BE2C (cell line): ENCODE data around the gene PLP2.

Experiments used
- DNase-seq: peaks from one replicate; pipeline ENCODE4 v3.0.0-alpha.2; 2020
- H3K27me3 ChIP-seq: fragments of 250-450 bp; sonication (Bioruptor Pico); 2 replicates; pipeline ENCODE4 v1.5.1; 2020; ENCODE audit warnings: mild to moderate bottlenecking
- H3K36me3 ChIP-seq: fragments of 250-450 bp; sonication (Bioruptor Pico); 2 replicates; pipeline ENCODE4 v1.5.1; 2020; ENCODE audit warnings: mild to moderate bottlenecking
- H3K4me1 ChIP-seq: fragments of 250-450 bp; sonication (Bioruptor Pico); 2 replicates; pipeline ENCODE4 v1.5.1; 2020
- H3K4me3 ChIP-seq: 2 replicates; pipeline ENCODE4 v1.5.1; 2011; ENCODE audit warnings: low read depth, low read length
- H3K9me3 ChIP-seq: fragments of 250-450 bp; sonication (Bioruptor Pico); 2 replicates; pipeline ENCODE4 v1.5.1; 2020
- TF ChIP-seq, protein P1 (sequence below): IDR thresholded peaks from 2 replicates; pipeline ENCODE4 v1.5.1; 2012; ENCODE audit warnings: mild to moderate bottlenecking, low read depth, low read length

Gene PLP2

GRCh38 chrX:49155243-49155899, 16.3 kb upstream of the PLP2 start:
- no peaks in the 10 kb centered on the region for H3K36me3 ChIP-seq
- DNase-seq = no peak
- no peaks in the 10 kb centered on the region for H3K27me3 ChIP-seq
- no peaks in the 10 kb centered on the region for H3K4me1 ChIP-seq
- TF ChIP-seq, protein P1, sequence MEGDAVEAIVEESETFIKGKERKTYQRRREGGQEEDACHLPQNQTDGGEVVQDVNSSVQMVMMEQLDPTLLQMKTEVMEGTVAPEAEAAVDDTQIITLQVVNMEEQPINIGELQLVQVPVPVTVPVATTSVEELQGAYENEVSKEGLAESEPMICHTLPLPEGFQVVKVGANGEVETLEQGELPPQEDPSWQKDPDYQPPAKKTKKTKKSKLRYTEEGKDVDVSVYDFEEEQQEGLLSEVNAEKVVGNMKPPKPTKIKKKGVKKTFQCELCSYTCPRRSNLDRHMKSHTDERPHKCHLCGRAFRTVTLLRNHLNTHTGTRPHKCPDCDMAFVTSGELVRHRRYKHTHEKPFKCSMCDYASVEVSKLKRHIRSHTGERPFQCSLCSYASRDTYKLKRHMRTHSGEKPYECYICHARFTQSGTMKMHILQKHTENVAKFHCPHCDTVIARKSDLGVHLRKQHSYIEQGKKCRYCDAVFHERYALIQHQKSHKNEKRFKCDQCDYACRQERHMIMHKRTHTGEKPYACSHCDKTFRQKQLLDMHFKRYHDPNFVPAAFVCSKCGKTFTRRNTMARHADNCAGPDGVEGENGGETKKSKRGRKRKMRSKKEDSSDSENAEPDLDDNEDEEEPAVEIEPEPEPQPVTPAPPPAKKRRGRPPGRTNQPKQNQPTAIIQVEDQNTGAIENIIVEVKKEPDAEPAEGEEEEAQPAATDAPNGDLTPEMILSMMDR = no peak
- no peaks in the 10 kb centered on the region for H3K9me3 ChIP-seq
- peak overlapping the region; percentile 48 for H3K4me3 ChIP-seq

DNA sequence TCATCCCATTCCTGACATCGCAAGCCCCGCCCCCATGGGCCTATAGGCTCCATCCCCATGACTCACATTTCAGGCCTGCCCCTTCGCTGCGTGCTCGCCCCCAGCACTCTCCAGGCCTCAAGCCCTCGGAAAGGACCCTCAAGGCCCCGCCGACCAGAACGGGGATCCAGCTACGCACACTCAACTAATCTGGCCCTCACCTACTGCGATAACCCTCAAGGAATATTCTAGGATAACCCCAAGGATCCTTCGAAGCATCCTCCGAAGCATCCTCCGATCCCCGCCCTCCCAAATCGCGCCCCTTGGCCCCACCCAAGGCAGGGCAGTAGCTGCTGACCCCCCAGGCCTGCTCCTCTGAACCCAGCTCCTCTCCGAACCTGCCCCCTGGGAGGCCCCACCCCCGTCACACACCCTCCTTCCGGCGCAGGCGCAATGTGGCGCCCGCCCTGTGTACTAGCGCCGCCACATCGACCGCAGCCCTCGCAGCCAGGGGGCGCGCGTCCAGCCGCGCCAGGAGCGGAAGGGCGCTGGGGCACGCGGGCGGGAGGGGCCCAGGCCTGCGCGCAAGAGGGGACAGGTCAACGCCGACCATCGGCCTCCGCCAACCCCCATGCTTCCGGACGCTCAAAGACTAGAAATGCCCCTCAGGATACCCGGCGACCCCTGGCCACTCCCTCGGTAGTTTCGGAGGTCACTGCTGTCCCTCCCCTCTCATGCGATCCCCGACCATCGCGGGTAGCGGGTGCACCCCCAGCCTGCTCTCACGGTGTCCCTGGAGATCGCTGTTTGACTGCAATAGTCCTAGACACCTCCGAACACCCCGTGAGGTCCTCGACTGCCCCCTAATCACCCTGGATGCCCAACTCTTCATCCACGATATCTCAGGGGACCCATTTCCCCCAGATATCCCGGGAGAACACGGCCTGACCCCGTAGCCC, 15.5 kb upstream of the PLP2 start:
- DNase-seq = peak; percentile 87
- Histone ChIP-seq H3K9me3 (no peaks in the 10 kb centered on the region), H3K27me3 (no peaks in the 10 kb centered on the region), H3K4me3 (peak overlapping the region; percentile 48), H3K36me3 (no peaks in the 10 kb centered on the region), H3K4me1 (no peaks in the 10 kb centered on the region)
- TF ChIP-seq, protein P1 = peak; percentile 60

DNA sequence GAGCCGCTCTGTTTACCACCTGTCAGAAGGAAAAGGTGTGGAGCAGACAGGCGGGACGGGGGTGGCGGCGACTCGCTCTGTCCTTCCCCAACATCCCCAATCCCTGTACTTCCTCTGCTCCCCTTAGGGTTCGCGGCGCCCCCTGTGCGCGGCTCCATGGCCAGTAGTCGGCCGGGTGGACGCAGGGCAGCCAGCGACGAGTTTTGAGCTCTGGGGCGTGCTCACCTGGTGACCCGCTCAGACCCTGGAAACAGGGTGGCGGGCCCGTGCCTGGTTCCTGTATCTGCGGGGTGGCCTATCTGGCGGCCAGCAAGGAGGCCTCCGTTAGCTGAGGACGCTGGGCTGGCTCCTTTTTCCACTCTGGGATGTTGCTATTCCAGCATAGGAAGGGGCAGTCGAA, 14.5 kb upstream of the PLP2 start:
- DNase-seq = no peak
- no peaks in the 10 kb centered on the region for H3K9me3 ChIP-seq
- H3K4me1 ChIP-seq = no peaks in the 10 kb centered on the region
- H3K4me3 ChIP-seq = no peak overlapping the region
- TF ChIP-seq, protein P1 = no peak
- H3K27me3 ChIP-seq = no peaks in the 10 kb centered on the region
- no peaks in the 10 kb centered on the region for H3K36me3 ChIP-seq

DNA sequence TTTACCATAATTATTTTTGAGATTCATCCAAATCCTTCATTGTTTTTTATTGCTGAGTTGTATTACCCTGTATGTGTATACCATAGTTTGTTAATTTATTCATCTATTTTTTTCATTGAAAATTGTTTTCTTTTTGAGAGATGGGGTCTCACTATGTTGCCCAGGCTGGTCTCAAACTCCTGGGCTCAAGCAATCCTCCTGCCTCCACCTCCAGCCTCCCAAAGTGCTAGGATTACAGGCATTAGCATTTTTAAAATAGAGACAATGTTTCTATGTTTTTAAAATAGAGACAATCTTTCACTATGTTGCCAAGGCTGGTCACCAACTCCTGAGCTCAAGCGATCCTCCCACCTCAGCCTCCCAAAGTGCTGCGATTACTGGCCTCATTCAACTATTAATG, 10.8 kb upstream of the PLP2 start:
- peaks cover 4% of the 10 kb centered on the region for H3K4me1 ChIP-seq
- DNase-seq = no peak
- H3K27me3 ChIP-seq = no peaks in the 10 kb centered on the region
- H3K9me3 ChIP-seq = no peaks in the 10 kb centered on the region
- H3K4me3 ChIP-seq = no peak overlapping the region
- no peaks in the 10 kb centered on the region for H3K36me3 ChIP-seq
- TF ChIP-seq, protein P1 = no peak

- no peak overlapping the region for H3K4me3 ChIP-seq
- DNase-seq = no peak
- H3K4me1 ChIP-seq = peaks cover 4% of the 10 kb centered on the region
- no peaks in the 10 kb centered on the region for H3K27me3 ChIP-seq
- H3K9me3 ChIP-seq = no peaks in the 10 kb centered on the region
- no peaks in the 10 kb centered on the region for H3K36me3 ChIP-seq
- TF ChIP-seq, protein P1 = no peak
These were observed 10.1 kb upstream of the PLP2 start for GRCh38 chrX:49161632-49162031.

- TF ChIP-seq, protein P1 = no peak
- Histone ChIP-seq H3K9me3 (no peaks in the 10 kb centered on the region), H3K4me1 (peaks cover 4% of the 10 kb centered on the region), H3K36me3 (no peaks in the 10 kb centered on the region), H3K27me3 (no peaks in the 10 kb centered on the region), H3K4me3 (peak within 1 kb of the TSS; percentile 50)
- DNase-seq = no peak
These were observed 9.1 kb upstream of the PLP2 start, which contains the start of gene MAGIX for GRCh38 chrX:49162620-49163019. TSS of gene MAGIX (plus strand) at chrX:49162758. CDS start at chrX:49162890, 132 bp downstream.
